HepG2 (cell line): ENCODE measurements around the gene EEFSEC. TPM values are rescaled to one million over a fixed set of nuclear protein-coding genes. Genes with fewer than 3 reads are reported as not detected.

Source experiments
- ATAC-seq: fragments of 200-7000 bp; cut with Tn5 transposase; 3 replicates; pipeline ENCODE4 v1.9.1; 2020; ENCODE audit warnings: mild to moderate bottlenecking, moderate library complexity
- BruUV-seq: library from RNA; stranded (reverse); fragments of 400-500 nt; replicated peaks from 2 replicates; lab custom pipeline; 2021; lab: Mats Ljungman, UMichigan
- CTCF ChIA-PET: fragments of 300-600 bp; formaldehyde crosslinking; extraction: SDS; loops from one replicate; lab custom pipeline; 2021; ENCODE audit warnings: low total read pairs, inconsistent platforms, low intra/inter-chr PET ratio; lab: Yijun Ruan, JAX
- POLR2A ChIA-PET: fragments of 350-600 bp; sonication (Branson Sonifier 250); formaldehyde crosslinking; loops from one replicate; lab custom pipeline; 2020; ENCODE audit warnings: antibody characterized with exemption, inconsistent platforms; lab: Yijun Ruan, JAX
- DNase-seq: peaks from one replicate; pipeline ENCODE4 v3.0.0-alpha.2; 2015; ENCODE audit warnings: low spot score
- FAIRE-seq: peaks from 3 replicates; lab custom pipeline; 2011; peaks lifted over from hg19 to GRCh38; lab: Jason Lieb, UNC
- H2AFZ ChIP-seq: one replicate; pipeline ENCODE4 v1.6.1; 2011; ENCODE audit warnings: low read length, inconsistent platforms
- H3K27ac ChIP-seq: fragments of 300-600 bp; 3 replicates; pipeline ENCODE4 v1.8.0; 2011; ENCODE audit warnings: mixed run types, mild to moderate bottlenecking, mixed read lengths, low read length, inconsistent platforms; ENCODE audit not compliant: insufficient read depth; ENCODE audit errors: extremely low read length
- H3K27me3 ChIP-seq, 2 experiments: fragments of 200-600 bp in 1 of 2; 2 replicates in 1 of 2; 3 replicates in 1 of 2; pipeline versions ENCODE4 v1.6.0 to v1.8.0; 2011; ENCODE audit warnings: low read length in 2 of 2, mild to moderate bottlenecking in 2 of 2, moderate library complexity in 2 of 2, inconsistent platforms in 1 of 2; ENCODE audit not compliant: insufficient read depth in 2 of 2, control insufficient read depth in 1 of 2
- H3K36me3 ChIP-seq, 2 experiments: fragments of 200-600 bp in 1 of 2; replicated peaks in 1 of 2; 2 replicates in 1 of 2; 3 replicates in 1 of 2; pipeline versions ENCODE4 v1.5.1 to v1.8.0; 2011; ENCODE audit warnings: low read length in 2 of 2, inconsistent platforms in 1 of 2; ENCODE audit not compliant: insufficient read depth in 2 of 2, control insufficient read depth in 1 of 2
- H3K4me1 ChIP-seq: 2 replicates; pipeline ENCODE4 v1.5.1; 2012; ENCODE audit warnings: low read length, inconsistent platforms; ENCODE audit not compliant: insufficient read depth
- H3K4me2 ChIP-seq: 2 replicates; pipeline ENCODE4 v1.6.0; 2011; ENCODE audit warnings: low read depth, low read length, inconsistent platforms
- H3K4me3 ChIP-seq, 3 experiments: fragments of 200-600 bp in 1 of 3; sonication (generic), shearing (Covaris generic) in 1 of 3; replicated peaks in 1 of 3; 2 replicates each; pipeline ENCODE4 v1.5.1; 2011 to 2016; ENCODE audit warnings: low read length in 3 of 3, inconsistent platforms in 2 of 3, low read depth in 2 of 3, mild to moderate bottlenecking in 2 of 3, control low read depth in 1 of 3, mixed read lengths in 1 of 3; ENCODE audit not compliant: insufficient read depth in 1 of 3
- H3K79me2 ChIP-seq: one replicate; pipeline ENCODE4 v1.6.1; 2011; ENCODE audit warnings: low read length, inconsistent platforms; ENCODE audit not compliant: insufficient read depth
- H3K9ac ChIP-seq: 2 replicates; pipeline ENCODE4 v1.6.0; 2011; ENCODE audit warnings: mild to moderate bottlenecking, low read depth, low read length, inconsistent platforms; ENCODE audit not compliant: insufficient read depth
- H3K9me3 ChIP-seq: 2 replicates; pipeline ENCODE4 v1.5.1; 2012; ENCODE audit warnings: mild to moderate bottlenecking, low read length
- H4K20me1 ChIP-seq: 2 replicates; pipeline ENCODE4 v1.6.0; 2011; ENCODE audit warnings: inconsistent platforms, mild to moderate bottlenecking, low read length, moderate library complexity; ENCODE audit not compliant: insufficient read depth
- NCOA2 ChIP-seq: sonication (generic); formaldehyde crosslinking; IDR thresholded peaks from 2 replicates; pipeline ENCODE4 v1.8.0; 2022; ENCODE audit warnings: inconsistent platforms
- NFKB2 ChIP-seq: sonication (generic); formaldehyde crosslinking; IDR thresholded peaks from 2 replicates; pipeline ENCODE4 v1.4.0; 2020; ENCODE audit warnings: missing genetic modification reagents, borderline replicate concordance
- RFX5 ChIP-seq: IDR thresholded peaks from 2 replicates; pipeline ENCODE4 v1.6.1; 2011; ENCODE audit warnings: low read depth, low read length, improper control_type of control experiment
- ZMYM2 ChIP-seq: sonication (generic); formaldehyde crosslinking; IDR thresholded peaks from 2 replicates; pipeline ENCODE4 v1.8.0; 2022; ENCODE audit warnings: mild to moderate bottlenecking, missing genetic modification reagents
- ZNF468 ChIP-seq: sonication (generic); formaldehyde crosslinking; IDR thresholded peaks from 2 replicates; pipeline ENCODE4 v1.8.0; 2022; ENCODE audit warnings: mild to moderate bottlenecking, moderate library complexity, missing genetic modification reagents
- WGBS: methylation state at CpG from one replicate; pipeline ENCODE4 v1.1.6; 2017; ENCODE audit warnings: low lambda C conversion rate; 5-methylcytosine and 5-hydroxymethylcytosine counted together
- in situ Hi-C: cut with HindIII; loops from 2 replicates; pipeline ENCODE4 v1.10.0; 2017; ENCODE audit warnings: low pct_unique_long_range_greater_than_20kb; ENCODE audit not compliant: extremely low pct_ligation_motif_present
- intact Hi-C: fragments of 100-400 bp; cut with micrococcal nuclease; formaldehyde crosslinking; loops from one replicate; pipeline ENCODE4 v1.10.0; 2022; ENCODE audit not compliant: unreplicated experiment
- polyA plus RNA-seq, 8 experiments: library from polyadenylated mRNA; depleted of rRNA in 3 of 8; stranded (reverse) in 7 of 8; unstranded in 1 of 8; fragments of >200 nt; fragmentation: Illumina TruSeq in 4 of 8; extraction: Trizol in 4 of 8; gene quantifications; 2 replicates each; pipeline versions ENCODE4 v1.2.1 to v1.2.3, GENCODE V29; 2011 to 2016; ENCODE audit warnings: low read depth in 4 of 8, missing spikeins in 1 of 8, mixed read lengths in 1 of 8; ENCODE audit not compliant: insufficient read depth in 1 of 8
- total RNA-seq, 5 experiments: library from RNA; depleted of rRNA; stranded (reverse); fragments of >200 nt; fragmentation: Illumina TruSeq; extraction: Trizol; gene quantifications; 2 replicates each; pipeline ENCODE4 v1.2.3, GENCODE V29; 2016; ENCODE audit warnings: low read depth in 1 of 5
- TF ChIP-seq, protein P1 (sequence below): sonication (generic); formaldehyde crosslinking; IDR thresholded peaks from 2 replicates; pipeline ENCODE4 v1.5.0; 2020; ENCODE audit warnings: missing genetic modification reagents, mild to moderate bottlenecking, borderline replicate concordance
- TF ChIP-seq, protein P2 (sequence below): sonication (generic); formaldehyde crosslinking; conservative IDR thresholded peaks from 2 replicates; pipeline ENCODE4 v1.8.0; 2022; ENCODE audit warnings: mild to moderate bottlenecking, moderate library complexity, missing genetic modification reagents
- TF ChIP-seq, protein P3 (sequence below): sonication (generic); formaldehyde crosslinking; IDR thresholded peaks from 2 replicates; pipeline ENCODE4 v1.8.0; 2022; ENCODE audit warnings: mild to moderate bottlenecking, missing genetic modification reagents, moderate library complexity

The EEFSEC gene
- total and polyA plus RNA-seq, 2 of the 13 experiments (the other 11 are each of a cell fraction or from before 2014, with no cell fraction given) = 6.4 to 24.2 TPM

DNA sequence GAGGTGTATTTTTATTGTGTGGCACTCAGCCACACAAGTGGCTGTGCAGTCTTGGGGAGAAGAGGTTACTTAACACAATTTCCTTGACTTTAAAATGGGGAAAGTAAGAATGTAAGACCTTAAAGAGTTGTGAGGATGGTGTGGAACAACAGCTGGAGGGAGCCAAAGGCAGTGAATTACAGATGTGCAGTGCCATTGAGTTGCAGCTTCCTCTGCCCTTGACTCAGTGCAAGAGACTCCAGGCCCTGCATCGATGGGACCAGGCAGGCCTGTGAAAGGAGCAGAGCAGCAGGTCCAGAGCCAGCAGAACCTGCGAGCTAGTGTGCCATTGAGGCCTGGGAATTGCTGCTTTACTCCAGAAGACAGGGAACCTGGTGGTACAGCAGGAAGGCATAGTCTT, 27.2 kb downstream of the EEFSEC start:
- no peaks in the 10 kb centered on the region for H3K27me3 ChIP-seq
- no peak overlapping the region for H3K4me3 ChIP-seq
- in situ Hi-C loops (no loop called here), intact Hi-C loops (no loop called here)
- 0 out of 5 replicates have a peak, but pooled peaks cover 0 to 3% of the 10 kb centered on the region in 2 experiments for H3K36me3 ChIP-seq
- no peak overlapping the region for H3K9ac ChIP-seq
- ChIA-PET CTCF (no interaction called here), POLR2A (no interaction called here)
- H3K4me1 ChIP-seq = peaks cover 29% of the 10 kb centered on the region
- no peak overlapping the region for H3K27ac ChIP-seq
- ATAC-seq (no peak), FAIRE-seq (no peak), DNase-seq (no peak)
- no peak overlapping the region for H3K4me2 ChIP-seq
- 77% methylated on average over 2 of the region's 2 CpGs for WGBS
- H4K20me1 ChIP-seq = no peaks in the 10 kb centered on the region
- no peak overlapping the region for H2AFZ ChIP-seq
- H3K79me2 ChIP-seq = peaks cover 46% of the 10 kb centered on the region
- no peaks in the 10 kb centered on the region for H3K9me3 ChIP-seq
- BruUV-seq = no TSS peak
- TF ChIP-seq, protein P1, sequence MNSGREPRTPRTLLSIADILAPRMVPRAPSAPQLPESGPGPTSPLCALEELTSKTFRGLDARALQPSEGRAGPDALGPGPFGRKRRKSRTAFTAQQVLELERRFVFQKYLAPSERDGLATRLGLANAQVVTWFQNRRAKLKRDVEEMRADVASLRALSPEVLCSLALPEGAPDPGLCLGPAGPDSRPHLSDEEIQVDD (CRISPR knock-in tag) = no peak
- no peak for TF ChIP-seq RFX5
- no peak for TF ChIP-seq ZNF468 (CRISPR knock-in tag)

DNA sequence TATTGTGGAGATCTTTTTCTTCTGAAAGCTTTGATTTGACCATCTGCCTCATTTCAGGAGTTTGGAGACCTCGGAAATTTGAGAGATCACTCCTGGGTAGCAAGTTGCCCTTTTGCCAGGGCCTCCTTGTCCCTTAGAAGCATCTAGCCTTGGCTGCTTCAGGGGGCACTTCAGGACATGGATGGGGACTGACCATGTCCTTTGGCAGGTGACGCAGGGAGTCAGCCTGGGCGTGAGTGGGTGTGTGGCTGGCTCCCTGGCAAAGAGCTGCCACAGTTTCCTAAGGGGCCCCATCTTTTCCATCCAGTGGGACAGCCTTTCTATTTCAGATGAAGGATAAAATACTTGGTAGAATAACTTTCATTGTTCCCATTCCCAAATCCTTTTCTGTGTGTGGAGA, 27.6 kb downstream of the EEFSEC start:
- Histone ChIP-seq H3K9ac (no peak overlapping the region), H2AFZ (no peak overlapping the region), H3K9me3 (no peaks in the 10 kb centered on the region), H3K4me3 (no peak overlapping the region), H3K27me3 (no peaks in the 10 kb centered on the region), H3K27ac (no peak overlapping the region), H4K20me1 (no peaks in the 10 kb centered on the region), H3K36me3 (0 out of 5 replicates have a peak, but pooled peaks cover 0 to 3% of the 10 kb centered on the region in 2 experiments), H3K4me2 (no peak overlapping the region), H3K79me2 (peaks cover 46% of the 10 kb centered on the region), H3K4me1 (peaks cover 27% of the 10 kb centered on the region)
- no peak for ATAC-seq
- intact Hi-C loops (no loop called here), in situ Hi-C loops (no loop called here)
- POLR2A ChIA-PET = no interaction called here
- no TSS peak for BruUV-seq
- WGBS = 100% methylated on average over 3 of the region's 3 CpGs
- FAIRE-seq = no peak
- no peak for DNase-seq
- CTCF ChIA-PET = no interaction called here
- no peak for TF ChIP-seq NFKB2
- TF ChIP-seq ZMYM2 (CRISPR knock-in tag) = no peak
- TF ChIP-seq, protein P2, sequence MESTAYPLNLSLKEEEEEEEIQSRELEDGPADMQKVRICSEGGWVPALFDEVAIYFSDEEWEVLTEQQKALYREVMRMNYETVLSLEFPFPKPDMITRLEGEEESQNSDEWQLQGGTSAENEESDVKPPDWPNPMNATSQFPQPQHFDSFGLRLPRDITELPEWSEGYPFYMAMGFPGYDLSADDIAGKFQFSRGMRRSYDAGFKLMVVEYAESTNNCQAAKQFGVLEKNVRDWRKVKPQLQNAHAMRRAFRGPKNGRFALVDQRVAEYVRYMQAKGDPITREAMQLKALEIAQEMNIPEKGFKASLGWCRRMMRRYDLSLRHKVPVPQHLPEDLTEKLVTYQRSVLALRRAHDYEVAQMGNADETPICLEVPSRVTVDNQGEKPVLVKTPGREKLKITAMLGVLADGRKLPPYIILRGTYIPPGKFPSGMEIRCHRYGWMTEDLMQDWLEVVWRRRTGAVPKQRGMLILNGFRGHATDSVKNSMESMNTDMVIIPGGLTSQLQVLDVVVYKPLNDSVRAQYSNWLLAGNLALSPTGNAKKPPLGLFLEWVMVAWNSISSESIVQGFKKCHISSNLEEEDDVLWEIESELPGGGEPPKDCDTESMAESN (CRISPR knock-in tag) = no peak
- TF ChIP-seq, protein P3, sequence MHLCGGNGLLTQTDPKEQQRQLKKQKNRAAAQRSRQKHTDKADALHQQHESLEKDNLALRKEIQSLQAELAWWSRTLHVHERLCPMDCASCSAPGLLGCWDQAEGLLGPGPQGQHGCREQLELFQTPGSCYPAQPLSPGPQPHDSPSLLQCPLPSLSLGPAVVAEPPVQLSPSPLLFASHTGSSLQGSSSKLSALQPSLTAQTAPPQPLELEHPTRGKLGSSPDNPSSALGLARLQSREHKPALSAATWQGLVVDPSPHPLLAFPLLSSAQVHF (CRISPR knock-in tag) = no peak
- TF ChIP-seq NCOA2 (CRISPR knock-in tag) = no peak
